Measurements from ENCODE around the gene UBAP1.
"Not testable (repeated sequence)": the region's sequence is repeated elsewhere in the genome, so short reads cannot be mapped to it uniquely, and the experiment has no call there.

- TF ChIP-seq, protein P1, sequence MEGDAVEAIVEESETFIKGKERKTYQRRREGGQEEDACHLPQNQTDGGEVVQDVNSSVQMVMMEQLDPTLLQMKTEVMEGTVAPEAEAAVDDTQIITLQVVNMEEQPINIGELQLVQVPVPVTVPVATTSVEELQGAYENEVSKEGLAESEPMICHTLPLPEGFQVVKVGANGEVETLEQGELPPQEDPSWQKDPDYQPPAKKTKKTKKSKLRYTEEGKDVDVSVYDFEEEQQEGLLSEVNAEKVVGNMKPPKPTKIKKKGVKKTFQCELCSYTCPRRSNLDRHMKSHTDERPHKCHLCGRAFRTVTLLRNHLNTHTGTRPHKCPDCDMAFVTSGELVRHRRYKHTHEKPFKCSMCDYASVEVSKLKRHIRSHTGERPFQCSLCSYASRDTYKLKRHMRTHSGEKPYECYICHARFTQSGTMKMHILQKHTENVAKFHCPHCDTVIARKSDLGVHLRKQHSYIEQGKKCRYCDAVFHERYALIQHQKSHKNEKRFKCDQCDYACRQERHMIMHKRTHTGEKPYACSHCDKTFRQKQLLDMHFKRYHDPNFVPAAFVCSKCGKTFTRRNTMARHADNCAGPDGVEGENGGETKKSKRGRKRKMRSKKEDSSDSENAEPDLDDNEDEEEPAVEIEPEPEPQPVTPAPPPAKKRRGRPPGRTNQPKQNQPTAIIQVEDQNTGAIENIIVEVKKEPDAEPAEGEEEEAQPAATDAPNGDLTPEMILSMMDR (IDR thresholded peaks at IDR 0.05), result not testable (repeated sequence)
- not testable (repeated sequence) for TF ChIP-seq POLR2A (IDR thresholded peaks at IDR 0.05)
Measured at GRCh38 chr9:34138644-34139043, 40.2 kb upstream of the UBAP1 start.
